Measurements from ENCODE around the gene GAS1. TPM values are rescaled to one million over a fixed set of nuclear protein-coding genes. Genes with fewer than 3 reads are reported as not detected.

The GAS1 gene
- total RNA-seq, 1 experiment from 2014 or later: 0.07 TPM

- DNase-seq (ENCODE audit: low read depth, low spot score): no peak
- CTCF ChIA-PET: interaction anchor here (1.6 kb wide), 1 partner anchor 21 kb away, joined by 5 read pairs; the partner anchor contains the start of gene GAS1
Measured at GRCh38 chr9:86968258-86968920, 21.1 kb upstream of the GAS1 start.

More at GRCh38 chr9:86968258-86968920, 21.1 kb upstream of the GAS1 start:
- intact Hi-C loops (cut with micrococcal nuclease): no loop called here
- no peak overlapping the region for H3K27ac ChIP-seq (ENCODE audit: low read depth, low read length)
- H3K9me3 ChIP-seq (ENCODE audit: control insufficient read depth in 1 of 2, insufficient read depth in 1 of 2, low read depth in 1 of 2, low read length in 2 of 2): no peaks in the 10 kb centered on the region
- H3K9ac ChIP-seq (ENCODE audit: low read length): no peak overlapping the region
- no peaks in the 10 kb centered on the region for H3K4me1 ChIP-seq (ENCODE audit: control insufficient read depth in 1 of 2, insufficient read depth in 2 of 2, low read length in 2 of 2)
- no peaks in the 10 kb centered on the region for H3K79me2 ChIP-seq (ENCODE audit: insufficient read depth, low read length)
- H3K36me3 ChIP-seq (ENCODE audit: control insufficient read depth in 1 of 2, insufficient read depth in 2 of 2, low read length in 2 of 2): no peaks in the 10 kb centered on the region
- TF ChIP-seq MAX (IDR thresholded peaks at IDR 0.05) (no peak), ZBTB33 (IDR thresholded peaks at IDR 0.05; ENCODE audit: extremely low read depth, insufficient replicate concordance, low read length) (no peak), CBX3 (IDR thresholded peaks at IDR 0.05; ENCODE audit: low read depth) (no peak), SRF (IDR thresholded peaks at IDR 0.05; ENCODE audit: low read depth) (no peak), ELF1 (IDR thresholded peaks at IDR 0.05; ENCODE audit: borderline replicate concordance, low read depth) (no peak), TCF7L2 (IDR thresholded peaks at IDR 0.05; ENCODE audit: borderline replicate concordance, extremely low read depth, insufficient read depth, insufficient read length) (no peak), EZH2 (IDR thresholded peaks at IDR 0.05) (no peak), ATF3 (IDR thresholded peaks at IDR 0.05) (no peak), REST (IDR thresholded peaks at IDR 0.05; ENCODE audit: low read depth) (no peak), POLR2AphosphoS5 (IDR thresholded peaks at IDR 0.05; ENCODE audit: low read depth, low read length) (no peak)
- H3K4me3 ChIP-seq (replicated peaks in 1 of 2; ENCODE audit: low read depth in 1 of 2, low read length in 2 of 2): no peak overlapping the region
- no peaks in the 10 kb centered on the region for H3K9me2 ChIP-seq (ENCODE audit: insufficient read depth)
- BruUV-seq (replicated peaks): no TSS peak
- H4K20me1 ChIP-seq (ENCODE audit: insufficient read depth): no peaks in the 10 kb centered on the region
- ATAC-seq: no peak
- H2AFZ ChIP-seq (ENCODE audit: low read depth, low read length, poor library complexity, severe bottlenecking): no peak overlapping the region
- no peak overlapping the region for H3K4me2 ChIP-seq (ENCODE audit: low read length)
- POLR2A ChIA-PET: interaction anchor here (0.5 kb wide), 1 partner anchor 546 kb away, joined by 3 read pairs; no protein-coding TSS in a partner anchor
- RAD21 ChIA-PET (ENCODE audit: low non-redundant PET in 1 of 2, low total read pairs in 2 of 2, uncharacterized antibody in 2 of 2, unreplicated experiment in 2 of 2): no interaction called here
- H3K27me3 ChIP-seq (ENCODE audit: insufficient read depth, low read length): peaks cover 26% of the 10 kb centered on the region

Data from HCT116 (cell line).